ENCODE measurements around the gene S100A6.

Gene S100A6

DNA sequence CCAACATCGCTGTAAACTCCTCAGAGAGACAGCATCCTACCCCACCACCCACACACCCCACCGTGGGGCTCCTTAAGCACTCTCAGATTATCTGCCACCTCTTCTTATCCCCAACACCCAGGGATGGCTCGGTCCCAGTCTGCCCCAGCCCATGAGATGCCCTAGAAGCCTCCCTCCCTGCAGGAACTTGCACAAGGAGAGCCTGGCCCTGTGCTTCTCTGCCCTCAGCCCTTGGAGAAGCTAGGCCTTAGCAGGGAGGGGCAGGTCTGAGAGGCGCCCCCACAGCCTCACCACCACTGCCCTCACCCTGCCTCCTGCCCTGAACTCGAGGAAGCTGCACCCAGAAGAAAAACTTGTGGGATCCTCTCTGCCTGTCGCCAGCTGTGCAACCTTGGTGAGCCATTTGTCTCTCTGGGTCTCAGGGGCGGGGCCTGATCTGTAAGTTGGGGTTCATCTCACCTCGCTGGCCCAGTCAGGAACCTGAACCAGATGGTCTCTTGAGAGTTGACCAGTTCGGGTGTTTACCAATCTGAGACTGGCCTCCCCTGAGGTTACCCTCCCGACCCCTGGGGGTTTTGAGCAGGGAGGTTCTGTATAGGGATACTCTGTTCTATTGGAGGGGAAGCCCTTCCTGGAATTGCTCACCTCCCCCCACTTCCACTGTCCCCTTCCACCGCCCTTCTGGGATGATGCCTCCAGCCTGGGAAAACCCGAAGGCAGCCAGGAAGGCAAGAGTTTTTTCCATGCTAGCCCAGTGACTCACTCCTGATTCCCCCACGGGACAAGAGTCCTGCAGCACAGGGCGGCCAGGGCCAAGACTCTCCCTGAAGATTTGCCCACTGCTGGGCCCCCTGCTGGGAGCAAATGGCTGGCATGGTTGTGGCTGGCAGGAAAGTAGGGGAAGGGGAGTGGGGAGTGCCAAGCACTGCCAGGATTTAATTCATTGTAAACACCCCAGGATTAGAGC, 13.2 kb upstream of the S100A6 start, which contains the start of gene S100A3:
Gene S100A3 (minus strand): TSS at position 537 of the 967 bp plus-strand sequence. CDS start 773 bp downstream, outside the sequence.
- no peak for DNase-seq (ENCODE audit: extremely low read depth, low read depth)
- 0 out of 2 replicates have a peak within 1 kb of the TSS, but pooled peaks have one; percentile 2 for H3K4me3 ChIP-seq (replicated peaks; ENCODE audit: low read depth, low read length)
- TF ChIP-seq, protein P1, sequence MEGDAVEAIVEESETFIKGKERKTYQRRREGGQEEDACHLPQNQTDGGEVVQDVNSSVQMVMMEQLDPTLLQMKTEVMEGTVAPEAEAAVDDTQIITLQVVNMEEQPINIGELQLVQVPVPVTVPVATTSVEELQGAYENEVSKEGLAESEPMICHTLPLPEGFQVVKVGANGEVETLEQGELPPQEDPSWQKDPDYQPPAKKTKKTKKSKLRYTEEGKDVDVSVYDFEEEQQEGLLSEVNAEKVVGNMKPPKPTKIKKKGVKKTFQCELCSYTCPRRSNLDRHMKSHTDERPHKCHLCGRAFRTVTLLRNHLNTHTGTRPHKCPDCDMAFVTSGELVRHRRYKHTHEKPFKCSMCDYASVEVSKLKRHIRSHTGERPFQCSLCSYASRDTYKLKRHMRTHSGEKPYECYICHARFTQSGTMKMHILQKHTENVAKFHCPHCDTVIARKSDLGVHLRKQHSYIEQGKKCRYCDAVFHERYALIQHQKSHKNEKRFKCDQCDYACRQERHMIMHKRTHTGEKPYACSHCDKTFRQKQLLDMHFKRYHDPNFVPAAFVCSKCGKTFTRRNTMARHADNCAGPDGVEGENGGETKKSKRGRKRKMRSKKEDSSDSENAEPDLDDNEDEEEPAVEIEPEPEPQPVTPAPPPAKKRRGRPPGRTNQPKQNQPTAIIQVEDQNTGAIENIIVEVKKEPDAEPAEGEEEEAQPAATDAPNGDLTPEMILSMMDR (IDR thresholded peaks at IDR 0.05; ENCODE audit: low read depth, low read length, missing control alignments), result peak; percentile 3

DNA sequence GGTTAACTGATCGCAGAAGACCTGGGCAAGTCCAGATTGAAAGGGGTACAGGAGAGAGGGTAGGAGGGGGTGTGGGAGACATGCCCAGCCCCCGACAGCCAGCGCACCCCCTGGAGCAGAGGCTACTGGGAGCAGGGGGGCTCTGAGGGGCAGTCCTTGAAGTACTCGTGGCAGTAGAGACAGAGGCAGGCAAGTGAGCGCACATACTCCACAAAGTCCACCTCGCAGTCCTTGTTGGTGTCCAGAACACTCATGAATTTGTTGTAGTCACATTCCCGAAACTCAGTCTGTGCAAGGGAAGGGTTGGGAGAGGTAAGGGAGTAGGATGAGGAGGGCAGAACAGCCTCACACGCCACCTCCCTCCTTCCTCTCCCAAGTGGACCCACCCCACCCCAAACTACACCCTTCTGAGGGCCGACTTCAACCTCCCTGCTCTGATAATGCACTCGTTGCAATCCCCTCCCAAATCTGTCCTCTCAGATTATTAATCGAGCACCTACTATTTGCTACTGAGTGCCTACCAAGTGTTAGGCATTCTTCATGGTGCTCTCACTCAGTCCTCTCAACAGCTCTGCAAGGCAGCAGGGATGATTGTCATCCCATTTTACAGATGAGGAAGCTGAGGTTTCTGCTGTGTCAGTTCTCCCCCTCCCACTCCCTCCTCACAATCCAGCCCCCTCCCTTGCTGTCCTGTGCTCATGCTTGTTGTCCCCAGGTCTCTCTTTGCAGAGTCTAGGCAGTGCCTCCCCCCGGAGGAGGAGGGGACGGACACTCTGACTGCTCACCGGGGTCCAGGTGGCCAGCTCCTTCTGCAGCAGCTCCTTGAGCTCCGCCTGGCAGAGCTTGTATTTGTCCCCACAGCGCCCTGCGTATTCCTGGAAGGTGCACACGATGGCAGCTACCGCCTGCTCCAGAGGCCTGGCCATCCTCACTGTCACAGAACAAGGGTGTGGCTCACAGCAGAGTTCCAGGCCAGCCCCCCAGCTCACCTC, 12.1 kb upstream of the S100A6 start:
- DNase-seq (ENCODE audit: extremely low read depth, low read depth), result no peak

DNA sequence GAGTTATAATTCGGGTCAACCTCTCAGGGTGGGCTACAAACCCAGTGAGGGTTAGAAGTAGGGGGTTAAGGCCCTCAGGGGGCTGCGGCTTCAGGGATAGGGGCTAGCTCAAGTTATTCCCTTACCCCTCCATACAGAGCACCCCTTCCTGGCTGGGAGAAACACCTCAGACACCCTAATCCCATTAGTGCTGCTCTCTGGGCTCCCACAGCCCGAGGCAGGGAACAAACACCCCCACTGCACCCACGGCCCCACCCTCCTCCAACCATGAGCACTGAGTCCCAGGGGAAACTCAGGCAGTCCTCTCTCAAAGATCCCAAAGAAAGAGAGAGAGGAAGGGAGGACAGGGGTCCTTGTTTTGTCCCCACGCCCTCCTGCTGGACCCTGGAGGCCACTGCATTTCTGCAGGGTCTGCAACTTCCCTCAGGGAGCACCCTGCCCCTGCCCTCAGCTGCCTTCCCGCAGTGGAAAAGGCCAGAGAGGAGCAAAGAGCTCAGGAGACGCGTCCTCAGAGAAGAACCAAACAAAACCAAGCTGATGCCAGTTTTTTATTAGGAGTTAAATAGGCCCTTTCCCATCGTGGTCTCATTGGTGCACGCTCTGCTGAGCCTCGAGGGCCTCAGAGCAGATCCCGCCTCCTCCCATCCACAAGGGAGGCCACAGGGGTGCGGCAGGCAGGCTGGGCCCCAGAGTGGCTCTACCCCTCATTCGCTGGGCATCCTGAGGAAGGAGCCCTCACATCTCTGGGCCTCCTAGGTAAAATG, 11.2 kb upstream of the S100A6 start:
- TF ChIP-seq, protein P1 (IDR thresholded peaks at IDR 0.05; ENCODE audit: low read depth, low read length, missing control alignments), result no peak
- no peak for DNase-seq (ENCODE audit: extremely low read depth, low read depth)
- peak overlapping the region; percentile 75 for H3K4me3 ChIP-seq (replicated peaks; ENCODE audit: low read depth, low read length)

More for the DNA sequence above, 12.1 kb upstream of the S100A6 start:
- TF ChIP-seq, protein P1 (IDR thresholded peaks at IDR 0.05; ENCODE audit: low read depth, low read length, missing control alignments), result no peak
- peak overlapping the region; percentile 75; the same call in 1 of the 2 replicates for H3K4me3 ChIP-seq (replicated peaks; ENCODE audit: low read depth, low read length)

DNA sequence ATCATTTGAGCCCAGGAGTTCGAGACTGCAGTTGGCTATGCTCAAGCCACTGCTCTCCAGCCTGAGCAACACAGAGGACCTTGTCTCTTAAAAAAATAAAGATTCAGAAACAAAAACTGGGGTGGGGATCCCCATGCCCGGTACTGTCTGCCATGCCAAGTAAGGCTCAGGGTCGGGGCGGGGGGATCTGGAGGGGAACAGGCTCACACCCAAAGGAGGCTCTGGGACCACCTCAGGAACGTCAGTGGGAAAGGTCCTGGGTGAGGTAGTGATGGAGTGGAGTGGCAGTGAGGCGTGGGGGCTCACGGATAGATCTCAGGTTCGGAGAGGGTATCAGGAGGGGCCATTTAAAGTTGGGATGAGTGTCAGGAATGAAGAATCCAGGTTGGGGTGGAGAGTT, 10.6 kb upstream of the S100A6 start:
- no peak for DNase-seq (ENCODE audit: extremely low read depth, low read depth)
- TF ChIP-seq, protein P1 (IDR thresholded peaks at IDR 0.05; ENCODE audit: low read depth, low read length, missing control alignments), result no peak
- H3K4me3 ChIP-seq (replicated peaks; ENCODE audit: low read depth, low read length), result peak overlapping the region; percentile 75

DNA sequence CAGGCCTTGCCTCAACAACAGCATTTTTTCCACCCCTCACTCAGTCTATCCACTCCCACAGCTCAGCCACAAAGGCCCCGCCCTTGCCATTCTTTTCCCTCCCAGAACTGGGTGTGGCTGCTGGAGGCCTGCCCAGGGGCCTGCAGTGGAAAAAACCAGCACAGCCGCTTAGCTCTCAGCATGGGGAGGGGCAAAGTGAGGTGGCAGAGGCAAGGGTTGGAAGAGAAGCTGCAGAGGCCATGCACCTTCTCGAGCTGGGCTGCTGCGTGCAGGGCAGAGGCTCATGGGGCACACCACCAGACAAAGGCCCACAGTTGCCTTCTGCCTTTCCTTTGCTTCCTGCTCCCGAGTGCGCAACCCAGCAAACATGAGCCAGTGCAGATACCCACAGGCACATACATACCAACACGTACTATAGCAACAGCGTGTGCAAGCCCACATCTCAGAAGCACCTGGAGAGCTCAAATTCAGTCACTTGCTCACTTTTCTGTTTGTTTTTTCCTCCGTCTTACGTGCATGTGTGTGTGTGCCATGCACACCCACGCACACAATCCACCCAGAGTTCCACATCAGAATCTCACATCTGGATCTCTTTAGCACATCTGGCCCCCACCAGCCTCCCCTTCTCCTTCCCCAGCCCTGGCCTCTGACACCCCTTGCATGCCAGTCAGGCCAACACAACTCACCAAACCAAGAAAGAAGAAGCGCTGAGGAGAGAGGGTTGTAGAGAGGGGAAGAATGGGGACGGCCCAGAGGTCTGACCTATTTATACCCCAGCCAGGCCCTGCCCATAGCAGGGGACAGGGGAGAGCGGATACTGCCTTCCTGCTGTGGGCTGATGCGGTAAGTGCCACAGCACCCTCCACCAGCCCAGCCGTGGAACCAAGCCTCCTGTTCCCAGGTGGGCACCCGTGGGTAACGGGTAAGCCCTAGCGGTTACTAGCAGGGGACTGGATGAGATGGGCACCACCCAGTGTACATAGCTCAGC, 9.6 kb upstream of the S100A6 start, which contains the start of gene S100A4:
Gene S100A4 (minus strand): TSS at position 740 of the 989 bp plus-strand sequence. CDS start 1,012 bp downstream, outside the sequence.
- DNase-seq (ENCODE audit: extremely low read depth, low read depth), result peak; percentile 92
- TF ChIP-seq, protein P1 (IDR thresholded peaks at IDR 0.05; ENCODE audit: low read depth, low read length, missing control alignments), result no peak
- H3K4me3 ChIP-seq (replicated peaks; ENCODE audit: low read depth, low read length), result peak within 1 kb of the TSS; percentile 75
